Astrocyte (in vitro differentiated cells and primary cell): Measurements from ENCODE around the gene TTC9. TPM values are rescaled to one million over a fixed set of nuclear protein-coding genes. Genes with fewer than 3 reads are reported as not detected.

ENCODE experiments used
- DNase-seq: peaks from one replicate; pipeline ENCODE4 v3.0.0-alpha.2; 2010; ENCODE audit warnings: low read depth
- FAIRE-seq: peaks from 2 replicates; lab custom pipeline; 2011; peaks lifted over from hg19 to GRCh38; lab: Jason Lieb, UNC
- H2AFZ ChIP-seq: 2 replicates; pipeline ENCODE4 v1.6.0; 2012; ENCODE audit warnings: low read depth, low read length, inconsistent platforms
- H3K27ac ChIP-seq: 2 replicates; pipeline ENCODE4 v1.5.1; 2011; ENCODE audit warnings: low read depth, low read length, inconsistent platforms
- H3K27me3 ChIP-seq: 2 replicates; pipeline ENCODE4 v1.6.0; 2011; ENCODE audit warnings: low read length, inconsistent platforms; ENCODE audit not compliant: insufficient read depth
- H3K36me3 ChIP-seq: 2 replicates; pipeline ENCODE4 v1.5.1; 2011; ENCODE audit warnings: low read length, inconsistent platforms; ENCODE audit not compliant: insufficient read depth
- H3K4me1 ChIP-seq: 2 replicates; pipeline ENCODE4 v1.5.1; 2011; ENCODE audit warnings: low read length, inconsistent platforms; ENCODE audit not compliant: insufficient read depth
- H3K4me2 ChIP-seq: 2 replicates; pipeline ENCODE4 v1.6.0; 2012; ENCODE audit warnings: low read length, inconsistent platforms
- H3K4me3 ChIP-seq: 2 replicates; pipeline ENCODE4 v1.5.1; 2011; ENCODE audit warnings: low read depth, mild to moderate bottlenecking, low read length, inconsistent platforms; ENCODE audit not compliant: insufficient read depth
- H3K79me2 ChIP-seq: 2 replicates; pipeline ENCODE4 v1.6.0; 2012; ENCODE audit warnings: mild to moderate bottlenecking, low read length, inconsistent platforms; ENCODE audit not compliant: insufficient read depth
- H3K9ac ChIP-seq: 2 replicates; pipeline ENCODE4 v1.6.0; 2012; ENCODE audit warnings: mild to moderate bottlenecking, low read length, inconsistent platforms
- H3K9me3 ChIP-seq: 2 replicates; pipeline ENCODE4 v1.5.1; 2012; ENCODE audit warnings: low read depth, mild to moderate bottlenecking, low read length, inconsistent platforms; ENCODE audit not compliant: insufficient read depth
- H4K20me1 ChIP-seq: 2 replicates; pipeline ENCODE4 v1.6.0; 2012; ENCODE audit warnings: low read length, inconsistent platforms; ENCODE audit not compliant: insufficient read depth
- H3K27ac Mint-ChIP-seq: one replicate; pipeline ENCODE4 v1.8.0; 2021; ENCODE audit warnings: mild to moderate bottlenecking, mixed read lengths; ENCODE audit not compliant: unreplicated experiment
- H3K27me3 Mint-ChIP-seq: one replicate; pipeline ENCODE4 v1.8.0; 2021; ENCODE audit warnings: low read depth, mixed read lengths; ENCODE audit not compliant: unreplicated experiment
- H3K36me3 Mint-ChIP-seq: one replicate; pipeline ENCODE4 v1.8.0; 2021; ENCODE audit warnings: low read depth, mixed read lengths; ENCODE audit not compliant: unreplicated experiment
- H3K4me1 Mint-ChIP-seq: one replicate; pipeline ENCODE4 v1.8.0; 2021; ENCODE audit warnings: low read depth, mixed read lengths; ENCODE audit not compliant: unreplicated experiment
- H3K4me3 Mint-ChIP-seq: one replicate; pipeline ENCODE4 v1.8.0; 2021; ENCODE audit warnings: mild to moderate bottlenecking, moderate library complexity, mixed read lengths; ENCODE audit not compliant: unreplicated experiment
- H3K9me3 Mint-ChIP-seq: one replicate; pipeline ENCODE4 v1.8.0; 2021; ENCODE audit warnings: mild to moderate bottlenecking, mixed read lengths; ENCODE audit not compliant: unreplicated experiment
- EZH2 ChIP-seq: IDR thresholded peaks from 2 replicates; pipeline ENCODE4 v1.6.1; 2012; ENCODE audit warnings: mild to moderate bottlenecking, low read length, inconsistent platforms; ENCODE audit not compliant: insufficient read depth
- total RNA-seq: library from RNA; stranded (reverse); gene quantifications from 2 replicates; pipeline ENCODE4 v1.2.1, GENCODE V29; 2021
- TF ChIP-seq, protein P1 (sequence below): IDR thresholded peaks from 2 replicates; pipeline ENCODE4 v1.5.1; 2011; ENCODE audit warnings: low read depth, mild to moderate bottlenecking, inconsistent platforms, low read length, moderate library complexity; ENCODE audit not compliant: insufficient read depth

The TTC9 gene
- total RNA-seq, 1 donor from 2014 or later: 8.4 TPM

DNA sequence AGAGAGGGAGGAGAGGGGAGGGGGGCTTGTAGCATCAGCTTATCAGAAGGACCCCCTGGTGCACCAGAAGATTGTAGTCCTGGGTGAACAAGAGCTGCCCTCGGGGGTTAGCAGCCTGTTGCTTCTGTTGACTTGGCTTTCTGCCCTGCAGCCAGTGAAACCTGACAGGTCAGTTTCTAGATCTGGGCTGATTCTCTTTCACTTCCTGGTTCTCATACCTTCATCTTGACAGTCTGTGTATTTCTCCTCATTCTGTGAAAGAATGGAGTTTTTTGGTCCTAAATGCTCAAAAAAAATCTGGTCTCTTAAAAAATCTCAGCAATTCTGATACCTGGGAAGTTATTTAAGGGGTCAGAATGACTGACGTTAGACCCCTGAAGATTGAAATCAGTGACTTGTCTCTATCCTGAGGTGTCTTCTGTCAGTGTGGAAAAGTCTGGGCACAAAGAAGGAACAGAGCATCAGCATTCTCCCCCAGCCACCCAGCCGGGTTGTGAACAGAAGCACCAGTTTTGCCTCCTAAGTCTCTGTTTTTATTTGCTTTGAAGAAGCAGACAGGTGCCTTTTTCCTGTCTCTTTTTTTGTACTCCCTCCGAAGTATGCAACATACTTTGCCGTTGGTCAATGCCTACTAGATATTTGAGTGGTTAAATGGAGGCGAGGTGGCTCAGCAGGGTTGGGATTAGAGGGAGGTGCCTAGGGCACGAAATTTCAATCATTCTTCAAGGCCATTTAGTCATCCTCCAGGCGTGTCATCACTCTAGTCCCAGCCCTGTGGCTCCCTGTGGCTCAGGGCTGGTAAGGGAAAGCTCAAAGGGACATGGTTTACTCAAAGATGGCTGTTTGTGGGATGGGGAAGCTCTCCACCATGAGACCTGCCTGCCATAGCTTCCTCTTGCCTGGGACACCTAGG is 24.0 kb downstream of the TTC9 start:
- Mint-ChIP-seq H3K9me3 (no peaks in the 10 kb centered on the region), H3K4me3 (no peak overlapping the region), H3K27ac (peak overlapping the region; percentile 95), H3K36me3 (peaks cover 8% of the 10 kb centered on the region), H3K4me1 (peaks cover 36% of the 10 kb centered on the region), H3K27me3 (no peaks in the 10 kb centered on the region)
- no peaks in the 10 kb centered on the region for H3K36me3 ChIP-seq
- no peaks in the 10 kb centered on the region for H3K4me1 ChIP-seq
- H3K9ac ChIP-seq: no peak overlapping the region
- TF ChIP-seq, protein P1, sequence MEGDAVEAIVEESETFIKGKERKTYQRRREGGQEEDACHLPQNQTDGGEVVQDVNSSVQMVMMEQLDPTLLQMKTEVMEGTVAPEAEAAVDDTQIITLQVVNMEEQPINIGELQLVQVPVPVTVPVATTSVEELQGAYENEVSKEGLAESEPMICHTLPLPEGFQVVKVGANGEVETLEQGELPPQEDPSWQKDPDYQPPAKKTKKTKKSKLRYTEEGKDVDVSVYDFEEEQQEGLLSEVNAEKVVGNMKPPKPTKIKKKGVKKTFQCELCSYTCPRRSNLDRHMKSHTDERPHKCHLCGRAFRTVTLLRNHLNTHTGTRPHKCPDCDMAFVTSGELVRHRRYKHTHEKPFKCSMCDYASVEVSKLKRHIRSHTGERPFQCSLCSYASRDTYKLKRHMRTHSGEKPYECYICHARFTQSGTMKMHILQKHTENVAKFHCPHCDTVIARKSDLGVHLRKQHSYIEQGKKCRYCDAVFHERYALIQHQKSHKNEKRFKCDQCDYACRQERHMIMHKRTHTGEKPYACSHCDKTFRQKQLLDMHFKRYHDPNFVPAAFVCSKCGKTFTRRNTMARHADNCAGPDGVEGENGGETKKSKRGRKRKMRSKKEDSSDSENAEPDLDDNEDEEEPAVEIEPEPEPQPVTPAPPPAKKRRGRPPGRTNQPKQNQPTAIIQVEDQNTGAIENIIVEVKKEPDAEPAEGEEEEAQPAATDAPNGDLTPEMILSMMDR: no peak
- no peak for TF ChIP-seq EZH2
- H3K4me2 ChIP-seq: no peak overlapping the region
- no peaks in the 10 kb centered on the region for H3K9me3 ChIP-seq
- FAIRE-seq: no peak
- no peaks in the 10 kb centered on the region for H3K27me3 ChIP-seq
- no peak for DNase-seq
- H3K4me3 ChIP-seq: no peak overlapping the region
- H3K79me2 ChIP-seq: no peaks in the 10 kb centered on the region
- no peaks in the 10 kb centered on the region for H4K20me1 ChIP-seq
- no peak overlapping the region for H3K27ac ChIP-seq
- peak overlapping the region; percentile 63 for H2AFZ ChIP-seq

- H3K4me3 Mint-ChIP-seq: no peak overlapping the region
- peak; percentile 20 for DNase-seq
- H3K27ac ChIP-seq: no peak overlapping the region
- H3K79me2 ChIP-seq: no peaks in the 10 kb centered on the region
- peaks cover 36% of the 10 kb centered on the region for H3K4me1 Mint-ChIP-seq
- H3K9me3 Mint-ChIP-seq: no peaks in the 10 kb centered on the region
- FAIRE-seq: no peak
- H3K4me3 ChIP-seq: no peak overlapping the region
- H2AFZ ChIP-seq: peak overlapping the region; percentile 63
- no peaks in the 10 kb centered on the region for H3K9me3 ChIP-seq
- H3K27ac Mint-ChIP-seq: peak overlapping the region; percentile 95
- no peaks in the 10 kb centered on the region for H3K27me3 Mint-ChIP-seq
- no peaks in the 10 kb centered on the region for H3K27me3 ChIP-seq
- H4K20me1 ChIP-seq: no peaks in the 10 kb centered on the region
- no peak overlapping the region for H3K4me2 ChIP-seq
- H3K36me3 Mint-ChIP-seq: peaks cover 12% of the 10 kb centered on the region
- H3K9ac ChIP-seq: no peak overlapping the region
- TF ChIP-seq EZH2: no peak
- TF ChIP-seq, protein P1: no peak
- peaks cover 2% of the 10 kb centered on the region for H3K4me1 ChIP-seq
- no peaks in the 10 kb centered on the region for H3K36me3 ChIP-seq
These were observed 24.6 kb downstream of the TTC9 start for GRCh38 chr14:70666361-70666686.
